CD14-positive monocyte (primary cell): ENCODE results near the gene SRC. TPM values are rescaled to one million over a fixed set of nuclear protein-coding genes. Genes with fewer than 3 reads are reported as not detected.

ENCODE experiments used
- DNase-seq, 3 donors: peaks; one replicate each; pipeline ENCODE4 v3.0.0-alpha.2; 2011 to 2022
- H2AFZ ChIP-seq: 2 replicates; pipeline ENCODE4 v1.6.0; 2012; ENCODE audit warnings: mild to moderate bottlenecking, low read depth, low read length, inconsistent platforms; ENCODE audit not compliant: insufficient read depth, poor library complexity, severe bottlenecking
- H3K27ac ChIP-seq, 2 donors: 1 replicate in 1 of 2; 2 replicates in 1 of 2; pipeline ENCODE4 v1.5.1; 2012 to 2013; ENCODE audit warnings: low read length in 2 of 2, control low read depth in 1 of 2, inconsistent platforms in 1 of 2, low read depth in 1 of 2, mild to moderate bottlenecking in 1 of 2
- H3K27me3 ChIP-seq, 2 donors: one replicate each; pipeline versions ENCODE4 v1.6.0 to v1.6.1; 2011 to 2013; ENCODE audit warnings: low read length in 2 of 2; ENCODE audit not compliant: control insufficient read depth in 2 of 2, insufficient read depth in 2 of 2
- H3K36me3 ChIP-seq, 2 donors: replicated peaks in 1 of 2; 1 replicate in 1 of 2; 2 replicates in 1 of 2; pipeline versions ENCODE4 v1.5.1 to v1.6.1; 2012 to 2013; ENCODE audit warnings: low read length in 2 of 2, control low read depth in 1 of 2, inconsistent platforms in 1 of 2, mild to moderate bottlenecking in 1 of 2; ENCODE audit not compliant: insufficient read depth in 2 of 2, control insufficient read depth in 1 of 2
- H3K4me1 ChIP-seq, 2 donors: 1 replicate in 1 of 2; 2 replicates in 1 of 2; pipeline versions ENCODE4 v1.5.1 to v1.6.1; 2012 to 2013; ENCODE audit warnings: low read length in 2 of 2, control low read depth in 1 of 2, inconsistent platforms in 1 of 2, mild to moderate bottlenecking in 1 of 2, moderate library complexity in 1 of 2; ENCODE audit not compliant: insufficient read depth in 2 of 2, control insufficient read depth in 1 of 2
- H3K4me2 ChIP-seq: replicated peaks from 2 replicates; pipeline ENCODE3; 2012; ENCODE audit warnings: low read length, moderate library complexity, mild to moderate bottlenecking; ENCODE audit not compliant: poor library complexity, severe bottlenecking; ENCODE audit errors: extremely low read depth
- H3K4me3 ChIP-seq, 3 experiments: fragments of 200-600 bp in 1 of 3; sonication (generic) in 1 of 3; replicated peaks in 1 of 3; 1 replicate in 2 of 3; 2 replicates in 1 of 3; pipeline ENCODE4 v1.5.1; 2011 to 2013; ENCODE audit warnings: low read length in 3 of 3, mild to moderate bottlenecking in 3 of 3, control low read depth in 2 of 3, low read depth in 2 of 3, inconsistent platforms in 1 of 3, moderate library complexity in 1 of 3
- H3K79me2 ChIP-seq: 2 replicates; pipeline ENCODE4 v1.6.0; 2012; ENCODE audit warnings: mild to moderate bottlenecking, control low read depth, inconsistent platforms, low read length, moderate library complexity; ENCODE audit not compliant: insufficient read depth
- H3K9ac ChIP-seq: 2 replicates; pipeline ENCODE4 v1.6.0; 2017; ENCODE audit warnings: low read length, mild to moderate bottlenecking; ENCODE audit not compliant: insufficient read depth, poor library complexity, severe bottlenecking
- H3K9me3 ChIP-seq, 2 donors: replicated peaks in 1 of 2; 1 replicate in 1 of 2; 2 replicates in 1 of 2; pipeline versions ENCODE4 v1.5.1 to v1.6.1; 2012 to 2013; ENCODE audit warnings: low read length in 2 of 2, control low read depth in 1 of 2; ENCODE audit not compliant: control insufficient read depth in 1 of 2, insufficient read depth in 1 of 2
- H4K20me1 ChIP-seq: 2 replicates; pipeline ENCODE4 v1.6.0; 2012; ENCODE audit warnings: mild to moderate bottlenecking, low read length, control low read depth, moderate library complexity; ENCODE audit not compliant: insufficient read depth
- H3K27ac Mint-ChIP-seq, 7 donors: one replicate each; pipeline ENCODE4 v1.8.0; 2020; ENCODE audit warnings: mild to moderate bottlenecking in 7 of 7, mixed read lengths in 7 of 7, moderate library complexity in 6 of 7, inconsistent platforms in 2 of 7
- H3K27me3 Mint-ChIP-seq, 3 donors: one replicate each; pipeline ENCODE4 v1.8.0; 2021 to 2022; ENCODE audit warnings: low read depth in 3 of 3, mild to moderate bottlenecking in 3 of 3, mixed read lengths in 3 of 3, moderate library complexity in 3 of 3, inconsistent platforms in 1 of 3
- H3K36me3 Mint-ChIP-seq, 2 donors: one replicate each; pipeline ENCODE4 v1.8.0; 2020; ENCODE audit warnings: mixed read lengths in 2 of 2, inconsistent platforms in 1 of 2, mild to moderate bottlenecking in 1 of 2
- H3K4me1 Mint-ChIP-seq: one replicate; pipeline ENCODE4 v1.8.0; 2020; ENCODE audit warnings: mild to moderate bottlenecking, mixed read lengths
- H3K4me3 Mint-ChIP-seq, 2 donors: one replicate each; pipeline ENCODE4 v1.8.0; 2020; ENCODE audit warnings: mild to moderate bottlenecking in 2 of 2, mixed read lengths in 2 of 2, moderate library complexity in 1 of 2
- H3K9me3 Mint-ChIP-seq, 7 donors: one replicate each; pipeline ENCODE4 v1.8.0; 2020 to 2022; ENCODE audit warnings: mixed read lengths in 7 of 7, mild to moderate bottlenecking in 6 of 7, moderate library complexity in 6 of 7, inconsistent platforms in 2 of 7
- CTCF ChIP-seq: fragments of 200-600 bp; IDR thresholded peaks from one replicate; pipeline ENCODE4 v1.8.0; 2022; ENCODE audit warnings: antibody characterized with exemption, mild to moderate bottlenecking
- WGBS: methylation state at CpG from one replicate; pipeline ENCODE4 v1.1.5; 2013; ENCODE audit warnings: missing lambda C conversion rate; ENCODE audit not compliant: insufficient coverage; 5-methylcytosine and 5-hydroxymethylcytosine counted together
- intact Hi-C, 2 donors: fragments of 100-400 bp; cut with micrococcal nuclease; formaldehyde crosslinking; loops; one replicate each; pipeline versions ENCODE4 v1.15.0 to v1.15.1; 2023
- polyA plus RNA-seq, 3 donors: library from polyadenylated mRNA; depleted of rRNA in 1 of 3; unstranded in 2 of 3; stranded (reverse) in 1 of 3; fragments of 300-500 nt in 2 of 3; fragments of >200 nt in 1 of 3; fragmentation: Illumina TruSeq in 2 of 3; gene quantifications; 1 replicate in 2 of 3; 2 replicates in 1 of 3; pipeline ENCODE4 v1.2.3, GENCODE V29; 2012 to 2021

Gene SRC
- polyA plus RNA-seq, 3 donors: 4.9 to 55.1 (median 6.8) TPM

GRCh38 chr20:37419774-37420542, 74.0 kb downstream of the SRC start:
- Histone ChIP-seq H3K27me3 (peaks cover 0 to 26% of the 10 kb centered on the region in 2 donors), H3K9ac (no peak overlapping the region)

GRCh38 chr20:37420610-37421009, 74.7 kb downstream of the SRC start:
- peaks cover 26 to 31% (median 27%) of the 10 kb centered on the region in 3 donors for H3K27me3 Mint-ChIP-seq
- no peaks in the 10 kb centered on the region for H3K36me3 Mint-ChIP-seq
- no peak for DNase-seq
- H3K27ac ChIP-seq: no peak overlapping the region
- H3K27me3 ChIP-seq: peaks cover 0 to 29% of the 10 kb centered on the region in 2 donors
- no peak overlapping the region for H3K4me3 ChIP-seq
- no peak overlapping the region for H3K4me2 ChIP-seq
- no peak overlapping the region for H3K27ac Mint-ChIP-seq
- no peaks in the 10 kb centered on the region for H3K36me3 ChIP-seq
- no peak overlapping the region for H3K9ac ChIP-seq
- WGBS: 90% methylated on average over 7 of the region's 13 CpGs
- no peaks in the 10 kb centered on the region for H3K4me1 ChIP-seq
- intact Hi-C loops: no loop called here
- H3K79me2 ChIP-seq: no peaks in the 10 kb centered on the region
- H3K4me3 Mint-ChIP-seq: peak overlapping the region in 1 of 2 donors; percentile 28
- H3K9me3 ChIP-seq: no peaks in the 10 kb centered on the region
- H3K4me1 Mint-ChIP-seq: no peaks in the 10 kb centered on the region
- H2AFZ ChIP-seq: no peak overlapping the region
- H4K20me1 ChIP-seq: no peaks in the 10 kb centered on the region
- H3K9me3 Mint-ChIP-seq: peaks cover 0 to 3% (median 0%) of the 10 kb centered on the region in 7 donors
- no peak for TF ChIP-seq CTCF

More at GRCh38 chr20:37419774-37420542, 74.0 kb downstream of the SRC start:
- no peak for TF ChIP-seq CTCF
- no peak overlapping the region for H2AFZ ChIP-seq
- no peaks in the 10 kb centered on the region for H3K9me3 ChIP-seq
- no peak overlapping the region for H3K27ac ChIP-seq
- no peaks in the 10 kb centered on the region for H4K20me1 ChIP-seq
- H3K4me1 ChIP-seq: no peaks in the 10 kb centered on the region
- Mint-ChIP-seq H3K9me3 (peaks cover 0 to 3% (median 0%) of the 10 kb centered on the region in 7 donors), H3K4me3 (no peak overlapping the region), H3K27me3 (peaks cover 26 to 32% (median 27%) of the 10 kb centered on the region in 3 donors), H3K4me1 (no peaks in the 10 kb centered on the region), H3K36me3 (no peaks in the 10 kb centered on the region), H3K27ac (no peak overlapping the region)
- intact Hi-C loops: no loop called here
- WGBS: 88% methylated on average over 12 of the region's 13 CpGs
- no peak overlapping the region for H3K4me2 ChIP-seq
- H3K79me2 ChIP-seq: no peaks in the 10 kb centered on the region
- H3K36me3 ChIP-seq: no peaks in the 10 kb centered on the region
- no peak for DNase-seq
- H3K4me3 ChIP-seq: no peak overlapping the region
